Measurements from ENCODE around the gene MICAL3.

GRCh38 chr22:17896586-17896985 is 127.8 kb downstream of the MICAL3 start:
- TF ChIP-seq POLR2A (IDR thresholded peaks at IDR 0.05) (no peak), EP300 (IDR thresholded peaks at IDR 0.05) (no peak), CTCF (IDR thresholded peaks at IDR 0.05) (no peak)
